ENCODE measurements around the gene IGSF23.

DNA sequence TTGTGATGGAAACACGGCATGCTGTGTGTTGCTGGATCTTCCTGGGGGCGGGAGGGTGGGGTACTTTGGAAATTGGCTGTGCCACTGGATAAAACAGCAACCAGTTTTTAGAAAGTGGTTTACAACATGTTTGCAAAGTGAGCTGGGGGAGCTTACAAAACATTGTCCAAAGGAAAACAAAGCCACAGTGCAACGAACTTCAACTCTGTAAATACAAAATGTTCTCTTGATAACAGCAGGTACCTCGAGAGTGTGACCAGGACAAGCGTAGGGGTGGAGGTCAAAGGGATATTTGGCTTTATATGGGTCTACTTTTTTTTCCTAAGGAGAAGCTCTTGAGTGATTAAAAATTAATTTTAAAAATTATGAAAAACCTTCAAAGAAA lies 2.5 kb downstream of the IGSF23 start:
- TF ChIP-seq CTCF (IDR thresholded peaks at IDR 0.05) = no peak
- TF ChIP-seq POLR2A (IDR thresholded peaks at IDR 0.05) = no peak
